Measurements from ENCODE around the gene TOR4A.
A peak's percentile ranks its signal among the peaks of the same experiment; 100 is the strongest.

Gene TOR4A

DNA sequence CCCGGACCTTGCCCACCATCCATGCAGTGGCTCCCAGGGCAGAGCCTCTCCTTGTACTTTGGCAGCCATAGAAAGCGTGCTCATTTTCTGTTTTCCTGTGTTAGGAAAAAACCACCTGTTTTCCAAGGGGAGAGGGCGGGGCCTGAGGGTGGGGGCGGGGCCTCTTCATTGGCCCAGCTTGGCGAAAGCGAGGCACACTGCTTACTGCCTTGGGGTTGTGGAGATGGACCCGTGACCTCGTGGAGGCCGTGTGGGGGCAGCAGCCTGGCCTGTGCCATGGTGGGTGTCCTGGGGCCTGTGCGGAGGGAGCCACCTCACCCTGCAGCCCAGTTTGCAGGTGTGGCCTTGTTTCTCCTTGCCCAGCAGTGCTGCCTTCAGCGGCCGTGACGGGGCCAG lies 4.4 kb upstream of the TOR4A start:
- DNase-seq, result no peak

DNA sequence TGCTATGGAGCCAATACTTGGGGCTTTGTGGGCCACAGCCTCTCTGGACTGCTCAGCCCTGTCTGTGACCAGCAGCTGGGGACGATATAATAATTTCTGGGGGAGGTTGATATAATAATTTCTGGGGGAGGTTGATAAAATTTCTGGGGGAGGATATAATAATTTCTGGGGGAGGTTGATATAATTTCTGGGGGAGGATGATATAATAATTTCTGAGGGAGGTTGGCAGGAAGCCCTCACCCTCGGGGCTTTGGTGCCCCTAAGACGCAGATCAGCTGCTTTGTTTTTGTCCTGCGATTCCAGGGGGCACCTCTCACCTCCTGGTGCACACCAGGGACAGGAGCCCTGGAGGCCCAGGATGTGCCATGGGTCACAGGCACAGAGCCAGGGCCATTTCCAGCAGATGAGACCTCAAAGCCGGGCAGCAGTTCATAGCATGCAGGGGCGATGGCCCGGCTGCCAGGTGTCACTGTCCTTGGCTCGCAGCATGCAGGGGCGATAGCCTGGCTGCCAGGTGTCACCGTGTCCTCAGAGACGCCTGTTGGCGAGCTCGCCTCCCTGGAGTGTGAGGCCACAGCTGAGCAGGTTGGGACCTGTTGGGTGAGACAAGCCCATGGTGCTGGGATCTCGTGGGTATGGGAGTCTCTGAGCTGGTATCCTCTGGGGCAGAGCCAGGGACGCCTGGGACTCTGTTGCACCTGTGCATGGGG lies 3.8 kb upstream of the TOR4A start:
- DNase-seq, result no peak

GRCh38 chr9:137275203-137275587 lies 2.3 kb upstream of the TOR4A start:
- DNase-seq, result no peak

DNA sequence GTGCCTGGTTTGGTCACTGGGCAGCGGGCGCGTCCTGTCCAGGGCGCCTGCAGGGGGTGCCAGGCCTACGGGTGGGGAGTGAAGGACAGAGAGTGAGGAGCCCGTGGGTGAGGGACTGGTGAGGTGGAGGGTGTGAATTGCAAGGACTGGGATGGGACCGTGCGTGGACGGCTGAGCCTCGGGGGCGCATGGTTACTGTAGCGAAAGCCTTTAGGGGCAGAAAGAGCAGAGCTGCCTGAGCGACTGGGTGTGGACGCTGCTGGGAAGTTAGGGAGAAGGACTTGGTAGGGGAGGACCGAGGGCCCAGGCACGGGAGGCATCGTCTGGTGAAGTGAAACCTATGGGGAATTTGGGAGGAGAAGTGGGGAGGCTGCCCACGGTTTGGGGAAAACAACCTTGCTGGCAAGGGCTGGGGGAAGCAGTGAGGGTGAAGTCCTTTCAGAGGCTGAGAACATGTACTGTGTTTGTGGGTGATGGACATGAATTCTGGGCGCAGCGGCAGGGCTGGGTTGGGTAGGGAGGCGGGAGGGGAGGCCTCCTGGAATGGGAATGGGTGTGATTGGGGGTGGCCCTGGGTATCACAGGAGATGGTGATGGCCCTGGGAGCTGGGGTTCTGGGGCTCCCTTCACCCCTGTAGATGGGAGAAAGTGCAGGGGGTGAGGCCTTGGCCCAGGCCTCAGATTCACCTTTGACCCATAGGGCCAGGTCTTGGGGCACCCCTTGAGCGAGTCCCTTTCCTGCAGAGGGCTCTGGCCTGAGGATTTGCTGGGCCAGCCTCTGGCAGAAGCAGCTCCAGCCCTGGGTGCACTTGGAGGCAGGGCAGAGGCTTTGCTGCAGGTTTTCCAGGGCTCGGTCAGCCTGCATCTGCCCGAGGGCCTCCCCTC lies 1.7 kb upstream of the TOR4A start:
- no peak for DNase-seq

DNA sequence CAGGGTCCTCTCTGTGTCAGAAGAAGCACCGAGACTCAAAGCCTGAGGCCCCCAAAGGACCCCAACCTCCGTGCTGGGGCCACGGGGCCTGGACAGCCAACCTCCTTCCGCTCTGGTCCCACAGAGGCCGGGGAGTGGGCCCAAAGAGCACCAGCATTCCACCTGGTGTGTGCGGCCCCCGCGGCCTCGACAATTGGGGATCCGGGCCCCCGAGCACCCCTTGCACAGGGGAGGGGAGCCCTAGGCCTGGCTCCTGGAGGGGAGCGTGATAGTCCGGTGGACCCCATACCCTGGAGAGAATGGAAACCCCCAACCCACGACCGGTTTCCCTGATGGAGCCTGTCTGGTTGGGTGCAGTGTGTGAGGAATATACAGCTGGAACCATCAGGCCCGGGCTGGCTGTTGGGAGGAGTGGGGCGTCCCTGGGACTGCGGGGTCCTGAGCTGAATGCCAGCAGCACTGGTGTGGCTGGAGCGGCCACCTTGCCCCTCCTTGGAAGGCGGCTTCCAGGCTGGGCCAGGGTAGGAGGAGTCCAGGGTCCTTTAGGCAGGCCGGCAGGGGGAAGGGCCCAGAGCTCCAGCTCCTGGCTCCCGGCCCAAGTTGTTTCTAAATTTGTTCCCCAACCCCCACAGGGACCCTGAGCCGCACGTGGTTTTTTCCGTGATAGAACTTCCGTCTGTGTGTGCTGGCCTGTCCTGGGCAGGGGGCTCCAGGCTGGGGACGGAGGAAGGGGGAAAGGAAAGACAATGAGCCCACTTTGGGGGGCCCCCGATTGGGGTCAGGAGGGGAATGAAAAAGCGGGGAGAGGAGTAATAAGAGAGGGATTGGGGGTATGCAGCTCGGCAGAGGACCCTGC lies 825 bp upstream of the TOR4A start:
- DNase-seq, result peak; percentile 83

DNA sequence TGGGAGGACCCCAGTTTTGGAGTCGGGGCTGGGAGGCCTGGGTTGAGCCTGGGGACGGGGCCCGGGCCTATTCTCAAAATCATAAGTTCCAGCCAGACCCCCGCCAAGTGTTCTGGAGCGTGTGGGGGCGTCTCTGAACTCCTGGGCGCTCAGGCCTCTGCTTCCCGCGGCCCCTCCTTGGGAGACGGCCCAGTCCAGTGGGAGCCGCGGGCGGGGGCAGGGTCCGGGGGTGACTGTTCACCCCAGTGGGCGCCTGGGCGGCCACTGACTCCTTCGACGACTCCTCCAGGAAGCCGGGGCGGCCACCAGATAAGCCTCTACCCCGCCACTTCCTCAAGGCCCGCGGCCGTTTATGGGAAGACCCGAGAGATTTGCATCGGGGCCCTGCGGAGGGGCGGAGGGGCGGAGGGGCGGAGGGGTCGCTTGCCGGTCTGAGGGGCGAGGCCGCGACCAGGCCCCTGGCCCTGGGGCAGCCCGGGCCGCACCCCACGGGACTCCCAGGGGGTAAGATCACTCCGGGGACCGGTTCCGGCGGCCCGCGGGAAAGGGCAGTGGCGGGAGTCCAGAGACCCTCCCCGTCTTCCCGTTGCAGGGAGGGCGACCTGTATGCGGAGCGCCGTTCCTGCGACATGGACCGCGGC lies 655 bp downstream of the TOR4A start:
- DNase-seq, result peak; percentile 41

DNA sequence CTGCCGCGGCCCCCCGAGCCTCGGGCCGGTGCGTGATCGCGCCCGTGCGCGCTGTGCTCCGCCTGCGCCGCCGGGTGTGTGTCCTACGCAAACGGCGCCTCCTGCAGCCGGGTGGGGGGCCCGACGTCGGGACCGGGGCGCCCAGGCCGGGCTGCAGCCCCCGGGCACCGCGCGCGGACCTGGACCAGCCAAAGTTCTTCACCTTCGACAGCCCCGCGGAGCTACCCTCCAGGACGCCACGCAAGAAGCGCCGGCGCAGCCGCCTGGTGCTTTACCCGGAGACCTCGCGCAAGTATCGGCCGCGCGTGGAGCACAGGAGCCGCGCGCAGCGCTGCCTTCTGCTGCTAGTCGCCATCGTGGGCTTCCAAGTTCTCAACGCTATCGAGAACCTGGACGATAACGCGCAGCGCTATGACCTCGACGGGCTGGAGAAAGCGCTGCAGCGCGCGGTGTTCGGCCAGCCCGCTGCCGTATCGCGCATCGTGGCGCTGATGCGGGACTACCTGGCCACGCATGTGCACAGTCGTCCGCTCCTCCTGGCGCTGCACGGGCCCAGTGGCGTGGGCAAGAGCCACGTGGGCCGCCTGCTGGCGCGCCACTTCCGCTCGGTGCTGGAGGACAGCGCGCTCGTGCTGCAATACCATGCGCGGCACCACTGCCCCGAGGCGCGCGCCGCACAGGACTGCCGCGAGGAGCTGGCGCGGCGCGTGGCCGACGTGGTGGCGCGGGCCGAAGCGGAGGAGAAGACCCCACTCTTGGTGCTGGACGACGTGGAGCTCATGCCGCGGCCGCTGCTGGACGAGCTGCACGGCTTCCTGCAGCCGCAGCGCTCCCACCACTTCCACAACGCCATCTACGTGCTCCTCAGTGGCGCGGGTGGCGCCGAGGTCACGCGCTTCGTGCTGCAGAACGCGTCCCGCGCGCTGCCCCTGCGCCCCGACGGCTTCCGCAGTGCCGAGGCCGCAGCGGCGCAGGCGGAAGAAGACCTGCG lies 1.5 kb downstream of the TOR4A start:
- DNase-seq, result peak; percentile 34

DNA sequence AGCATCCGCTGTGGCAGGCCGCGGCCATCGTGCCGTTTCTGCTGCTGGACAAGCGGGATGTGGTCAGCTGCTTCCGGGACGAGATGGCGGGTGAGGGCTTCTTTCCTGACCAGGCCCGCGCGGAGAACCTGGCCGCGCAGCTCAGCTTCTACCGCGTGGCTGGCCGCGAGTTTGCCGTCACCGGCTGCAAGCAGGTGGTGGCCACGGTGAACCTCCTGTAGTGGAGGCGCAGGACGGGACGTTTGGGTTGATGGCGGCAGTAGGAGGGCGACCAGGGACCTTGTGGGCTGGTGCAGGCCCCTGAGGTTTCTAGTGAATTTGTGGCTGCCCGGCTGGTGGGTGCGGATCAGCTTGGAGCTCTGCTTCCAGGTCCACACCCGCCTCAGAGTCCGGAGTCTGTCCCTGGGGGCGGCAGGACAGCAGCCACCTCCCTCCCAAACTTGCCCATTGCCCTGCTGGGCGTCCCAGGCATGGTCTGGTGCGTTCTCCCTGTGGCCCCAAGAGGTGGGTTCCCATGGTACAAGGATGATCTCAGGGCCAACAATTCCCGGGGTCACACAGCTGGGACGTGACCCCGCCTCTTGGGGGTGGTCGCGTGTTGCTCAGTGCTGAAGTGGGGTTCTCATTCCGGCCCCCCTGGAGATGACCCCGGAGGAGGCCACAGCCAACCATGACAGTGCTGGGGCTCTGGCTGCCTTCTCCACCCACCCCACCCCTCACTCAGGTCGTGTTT lies 2.4 kb downstream of the TOR4A start:
- peak; percentile 36 for DNase-seq

GRCh38 chr9:137280474-137281344 lies 3.2 kb downstream of the TOR4A start:
- peak; percentile 43 for DNase-seq

- DNase-seq, result peak; percentile 45
Measured at GRCh38 chr9:137281345-137282116, 4.0 kb downstream of the TOR4A start.

DNA sequence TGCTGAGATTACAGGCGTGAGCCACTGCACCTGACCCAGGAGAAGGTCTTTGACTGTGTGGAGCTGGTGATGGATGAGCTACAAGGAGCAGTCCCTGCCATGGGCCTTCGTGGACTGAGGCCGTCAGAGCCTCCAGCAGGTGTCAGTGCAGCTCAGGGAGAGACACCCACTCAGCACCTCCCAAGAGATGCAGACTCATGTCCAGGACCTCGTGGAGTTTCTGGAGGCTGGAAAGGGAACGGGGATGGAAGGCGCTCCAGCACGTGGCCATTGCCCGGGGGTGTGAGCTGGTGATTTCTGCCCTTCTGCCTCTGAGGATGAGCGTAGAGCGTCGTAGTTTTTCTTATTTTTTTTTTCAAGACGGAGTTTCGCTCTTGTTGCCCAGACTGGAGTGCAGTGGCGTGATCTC lies 9.5 kb downstream of the TOR4A start:
- DNase-seq, result peak; percentile 34

DNA sequence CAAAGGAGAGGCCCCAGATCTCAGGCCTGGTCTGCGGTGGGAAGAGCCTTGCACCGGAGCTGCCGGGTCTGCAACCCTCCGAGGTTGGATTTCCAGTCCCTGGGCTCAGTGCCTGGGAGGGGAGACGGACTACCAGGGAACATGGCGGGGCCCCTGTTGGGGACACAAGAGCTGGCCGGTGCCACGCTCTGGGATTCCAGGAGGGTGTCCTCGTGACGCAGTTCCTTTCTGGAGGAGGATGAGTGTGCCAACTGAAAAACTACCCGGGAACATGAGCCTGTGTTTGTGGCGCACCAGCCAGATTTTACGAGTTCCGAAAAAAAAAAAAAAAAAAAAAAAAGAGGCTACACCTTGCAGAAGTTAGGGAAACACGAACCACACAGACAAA lies 15.6 kb downstream of the TOR4A start:
- DNase-seq, result no peak

DNA sequence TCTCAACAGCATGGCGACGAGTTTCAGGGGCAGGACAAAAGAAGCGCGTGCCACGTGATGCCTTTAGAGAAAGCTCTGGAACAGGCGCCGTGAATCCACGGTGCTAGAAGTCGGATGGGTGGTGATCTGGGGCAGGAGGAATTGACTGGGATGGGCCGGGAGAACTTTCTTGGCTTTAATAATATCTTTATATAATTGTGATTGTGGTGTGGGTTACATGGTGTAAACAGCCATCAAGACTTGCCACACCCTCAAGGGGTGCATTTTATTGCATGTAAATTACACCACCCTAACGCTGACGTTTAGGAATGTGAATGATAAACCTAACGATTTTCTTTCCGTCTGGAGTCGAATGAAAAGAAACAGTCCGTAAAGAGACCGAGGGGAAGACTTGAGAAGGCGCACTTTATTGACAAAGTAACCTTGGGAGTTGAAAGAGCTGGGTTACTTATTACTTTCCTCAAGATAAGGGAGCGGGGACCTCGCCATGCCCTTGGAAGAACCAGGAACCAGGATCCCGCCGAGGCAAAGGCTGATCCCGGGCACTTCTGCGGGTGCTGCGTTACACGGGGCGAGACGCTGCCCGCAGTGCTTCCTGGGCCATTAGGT lies 16.1 kb downstream of the TOR4A start:
- no peak for DNase-seq

DNA sequence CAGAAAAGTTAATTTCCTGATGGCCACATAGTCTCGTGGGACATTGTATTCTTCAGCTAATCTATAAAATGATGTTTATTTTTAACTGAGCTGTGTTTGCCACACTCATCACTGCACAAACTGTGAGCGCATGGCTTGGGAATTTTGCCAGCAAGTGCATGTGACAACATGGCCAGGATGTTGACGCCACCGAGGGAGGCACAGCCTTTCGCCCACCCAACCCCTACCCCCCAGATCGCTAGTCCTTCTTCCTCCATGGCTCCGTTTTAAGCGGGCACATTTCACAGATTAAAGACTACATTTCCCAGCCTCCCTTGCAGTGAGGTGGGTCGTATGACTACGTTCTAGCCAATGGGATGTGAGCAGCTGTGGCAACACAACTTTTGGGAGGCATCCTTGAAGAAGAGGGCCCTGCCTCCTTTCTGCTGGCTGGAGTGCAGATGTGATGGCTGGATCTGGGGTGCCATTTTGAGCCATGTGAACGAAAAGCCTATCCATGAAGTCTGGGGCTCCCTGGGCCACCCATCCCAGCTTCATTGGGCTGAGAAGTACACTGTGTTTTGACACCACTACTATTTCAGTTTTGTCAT lies 16.7 kb downstream of the TOR4A start:
- DNase-seq, result peak; percentile 29

GRCh38 chr9:137294681-137295237 lies 17.2 kb downstream of the TOR4A start:
- peak; percentile 34 for DNase-seq

- peak; percentile 26 for DNase-seq
Measured at GRCh38 chr9:137295238-137295811, 17.8 kb downstream of the TOR4A start.
